HG03558 (cell line): ENCODE results near the gene KIDINS220.

Experiments used
- ATAC-seq: cut with Tn5 transposase; IDR thresholded peaks from one replicate; pipeline ENCODE4 v1.9.1; 2021; ENCODE audit warnings: moderate number of reproducible peaks; ENCODE audit not compliant: unreplicated experiment; ENCODE audit errors: extremely low read depth

KIDINS220 gene

DNA sequence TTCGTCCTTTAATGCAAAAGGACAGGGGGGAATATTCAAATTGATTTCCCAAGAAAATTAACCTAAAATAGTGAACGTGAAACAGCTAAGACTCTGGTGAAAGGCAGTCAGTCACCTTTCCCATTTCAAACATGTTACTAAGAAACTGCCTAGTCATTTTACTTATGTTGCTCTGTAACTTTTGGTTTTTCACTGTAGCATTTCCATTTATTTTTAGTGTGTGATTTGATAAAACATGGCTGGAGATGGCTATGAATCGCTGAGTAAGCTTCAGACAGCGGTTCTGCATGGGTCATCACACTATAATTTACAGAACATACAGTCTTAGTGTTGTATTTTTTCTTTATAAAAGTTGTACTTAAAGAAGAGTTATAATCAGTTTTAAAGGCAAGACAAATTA lies 16.0 kb upstream of the KIDINS220 start:
- no peak for ATAC-seq

DNA sequence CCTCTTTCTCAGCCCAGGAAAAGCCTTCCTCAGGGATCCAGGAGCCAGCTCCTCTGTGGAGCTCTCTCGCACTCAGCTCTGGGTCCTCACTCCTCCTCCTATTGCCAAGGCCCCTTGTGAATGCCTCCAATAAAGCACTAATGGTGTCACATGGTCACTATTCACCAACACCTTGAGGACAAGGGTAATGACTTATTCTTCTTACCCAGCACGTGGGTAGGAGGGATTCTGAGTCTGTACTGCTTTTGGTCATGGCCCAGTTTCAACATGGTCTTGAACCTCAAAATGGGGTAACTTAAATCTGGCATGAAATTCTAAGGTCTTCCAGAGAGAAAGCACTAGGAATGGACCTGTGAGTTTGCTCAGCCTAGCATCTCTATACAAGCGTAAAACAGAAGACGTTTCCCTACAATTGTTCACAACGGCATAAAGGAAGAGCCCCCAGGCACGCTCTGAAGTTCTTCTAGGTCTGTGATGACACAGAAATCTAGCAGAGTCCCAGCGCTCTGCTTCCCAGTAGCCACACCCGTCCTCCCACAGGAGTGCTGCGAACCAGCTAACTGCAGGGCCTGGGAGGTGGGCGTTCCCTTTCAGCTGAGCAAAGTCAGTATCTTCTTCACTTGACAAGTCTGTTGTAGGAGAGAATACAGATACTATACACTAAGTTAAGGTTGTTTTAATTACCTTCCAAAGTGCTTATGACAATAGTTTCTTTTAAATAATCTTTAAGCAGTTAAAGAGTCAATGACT lies 14.6 kb upstream of the KIDINS220 start:
- ATAC-seq, result no peak

DNA sequence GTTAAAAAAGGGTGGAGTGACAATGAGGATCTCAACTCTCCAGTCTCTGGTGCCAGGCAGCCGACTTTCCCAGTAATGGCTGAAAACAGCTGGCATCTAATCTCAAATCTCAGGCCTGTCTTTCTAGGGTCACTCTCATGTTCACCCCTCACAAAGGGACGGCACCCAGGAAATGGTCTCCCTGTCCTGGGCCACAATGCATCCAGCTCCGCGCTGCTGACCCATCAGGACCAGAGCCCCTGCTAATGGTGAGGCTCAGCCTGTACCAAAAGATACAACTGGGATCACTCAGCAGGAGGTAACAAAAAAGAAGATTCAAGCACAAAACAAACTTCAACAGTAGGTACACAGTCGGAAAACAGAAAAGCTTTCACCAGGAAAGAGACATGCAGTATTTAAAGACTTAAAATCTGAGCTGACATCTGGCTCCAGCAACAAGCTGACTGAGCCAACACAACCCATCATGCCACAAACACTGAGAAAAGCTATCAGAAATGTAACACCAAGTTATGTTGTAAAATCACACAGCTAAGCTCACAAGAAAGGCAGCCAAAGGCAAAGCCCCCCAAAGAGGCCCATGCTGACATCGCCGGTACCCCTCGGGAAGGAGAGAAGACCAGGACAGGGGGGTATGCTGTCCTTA lies 13.6 kb upstream of the KIDINS220 start:
- no peak for ATAC-seq

DNA sequence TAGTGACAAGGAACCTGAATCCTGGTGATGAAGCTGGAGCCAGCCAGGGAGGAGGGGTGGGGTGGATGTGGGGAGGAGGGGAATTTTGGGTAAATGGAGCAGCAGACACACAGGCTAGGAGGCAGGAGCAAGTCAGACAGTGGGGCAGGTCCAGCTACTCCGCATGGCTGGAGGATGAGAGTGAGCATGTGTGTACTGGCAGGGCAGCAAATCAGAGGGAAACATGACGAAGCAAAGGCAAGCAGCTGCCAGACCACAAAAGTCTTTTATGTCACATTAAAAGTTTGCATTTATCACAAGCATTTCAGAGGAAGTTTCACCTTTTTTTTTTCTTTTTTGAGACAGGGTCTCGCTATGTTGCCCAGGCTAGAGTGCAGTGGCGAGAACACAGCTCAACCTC lies 11.9 kb upstream of the KIDINS220 start:
- ATAC-seq, result no peak

DNA sequence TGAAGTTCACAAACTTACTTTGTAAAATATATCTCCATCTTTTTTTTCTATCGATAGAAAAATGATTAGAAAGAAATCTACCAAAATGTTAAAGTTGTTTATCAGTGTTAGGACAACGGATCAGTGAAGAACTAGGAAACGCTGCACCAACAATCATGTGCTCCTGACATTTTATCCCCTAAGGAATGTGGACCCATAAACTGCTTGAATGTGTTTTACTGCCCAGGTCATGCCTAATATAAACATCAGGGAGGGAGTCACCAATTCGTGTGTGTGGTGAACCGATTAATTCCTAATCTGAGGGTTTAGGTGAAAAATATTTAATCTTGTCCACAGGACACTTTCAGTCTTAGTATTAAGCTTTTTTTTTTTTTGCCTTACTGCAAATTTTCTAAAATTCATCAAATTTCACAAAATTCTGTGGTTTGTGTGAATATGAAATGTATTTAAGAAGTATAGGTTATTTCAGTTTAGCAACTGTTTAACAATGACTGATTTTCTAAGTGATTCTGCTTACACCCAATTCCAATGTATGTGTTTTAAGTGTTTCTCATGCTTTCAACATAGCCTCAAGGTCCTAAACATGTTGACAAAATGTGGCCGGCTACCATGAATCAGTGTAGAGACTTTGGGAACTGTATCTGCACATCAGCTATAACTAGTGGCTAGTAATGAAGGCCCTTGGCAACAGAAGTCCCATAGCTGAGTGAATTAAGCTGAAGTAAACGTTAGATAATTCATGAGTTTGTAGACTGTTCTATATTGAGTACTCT lies 11.1 kb upstream of the KIDINS220 start:
- no peak for ATAC-seq

DNA sequence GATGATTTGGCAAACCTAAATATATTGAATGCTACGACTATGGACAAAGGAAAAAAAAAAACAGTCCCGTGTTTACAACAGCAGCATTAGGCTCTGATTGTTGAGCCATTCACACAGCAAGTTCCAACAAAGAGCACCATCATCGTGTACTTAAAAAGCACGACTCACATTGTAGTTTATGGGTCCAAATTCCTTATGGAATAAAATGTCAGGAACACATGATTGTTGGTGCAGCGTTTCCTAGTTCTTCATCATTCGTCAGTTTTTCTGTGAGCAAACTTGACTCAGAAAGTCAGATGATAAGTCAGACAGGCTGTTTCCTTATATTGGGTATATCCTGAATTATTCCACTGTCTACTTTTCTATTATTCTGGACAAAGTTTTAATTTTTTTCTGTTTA lies 10.0 kb upstream of the KIDINS220 start:
- ATAC-seq, result no peak

DNA sequence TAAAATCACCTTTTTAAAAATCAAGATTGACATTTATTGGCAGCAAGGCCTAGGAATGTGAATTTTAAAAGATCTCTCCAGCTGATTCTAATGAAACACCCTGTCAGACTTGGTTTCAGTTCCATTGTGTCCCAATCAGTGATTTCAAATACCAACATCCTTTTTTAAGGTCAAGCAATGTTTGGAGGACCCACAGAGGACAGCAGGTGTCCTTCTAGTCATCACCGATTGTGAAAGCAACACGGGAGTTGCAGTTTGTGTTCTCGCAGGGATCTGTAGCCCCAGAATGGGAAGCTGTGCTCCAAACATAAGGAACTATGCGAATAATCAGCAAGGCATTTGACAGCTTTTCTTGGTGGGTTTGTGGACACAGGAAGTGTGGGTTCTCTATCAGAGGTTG lies 4.5 kb upstream of the KIDINS220 start:
- ATAC-seq, result no peak

DNA sequence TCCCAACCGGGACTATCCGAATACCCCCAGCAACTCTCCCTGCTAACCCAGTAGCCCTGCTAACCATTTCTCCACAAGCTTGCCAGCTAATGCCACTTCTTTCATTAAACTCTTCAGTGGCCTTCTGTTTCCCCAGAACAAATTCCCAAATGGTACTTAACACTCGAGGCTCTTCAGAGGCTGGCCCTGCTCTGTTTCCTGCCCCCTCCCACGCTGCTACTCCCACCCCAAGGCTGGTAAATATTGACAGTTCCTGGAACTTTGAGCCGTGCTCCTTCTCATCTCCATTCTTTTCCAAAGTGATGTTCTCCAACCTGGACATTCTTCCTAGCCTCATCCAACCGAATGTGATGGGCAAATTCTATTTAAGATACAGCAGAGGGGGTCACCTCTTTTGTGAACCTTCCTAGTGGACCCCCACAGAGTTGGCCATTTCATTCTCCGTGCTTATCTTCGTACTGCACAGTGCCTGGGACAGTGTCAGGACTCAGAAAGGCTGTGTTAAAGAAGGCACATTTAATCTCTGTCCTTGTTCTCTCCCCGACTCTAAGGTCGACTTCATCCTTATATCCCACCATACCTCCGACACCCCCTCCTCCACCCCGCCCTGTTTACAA lies 3.2 kb upstream of the KIDINS220 start:
- no peak for ATAC-seq

DNA sequence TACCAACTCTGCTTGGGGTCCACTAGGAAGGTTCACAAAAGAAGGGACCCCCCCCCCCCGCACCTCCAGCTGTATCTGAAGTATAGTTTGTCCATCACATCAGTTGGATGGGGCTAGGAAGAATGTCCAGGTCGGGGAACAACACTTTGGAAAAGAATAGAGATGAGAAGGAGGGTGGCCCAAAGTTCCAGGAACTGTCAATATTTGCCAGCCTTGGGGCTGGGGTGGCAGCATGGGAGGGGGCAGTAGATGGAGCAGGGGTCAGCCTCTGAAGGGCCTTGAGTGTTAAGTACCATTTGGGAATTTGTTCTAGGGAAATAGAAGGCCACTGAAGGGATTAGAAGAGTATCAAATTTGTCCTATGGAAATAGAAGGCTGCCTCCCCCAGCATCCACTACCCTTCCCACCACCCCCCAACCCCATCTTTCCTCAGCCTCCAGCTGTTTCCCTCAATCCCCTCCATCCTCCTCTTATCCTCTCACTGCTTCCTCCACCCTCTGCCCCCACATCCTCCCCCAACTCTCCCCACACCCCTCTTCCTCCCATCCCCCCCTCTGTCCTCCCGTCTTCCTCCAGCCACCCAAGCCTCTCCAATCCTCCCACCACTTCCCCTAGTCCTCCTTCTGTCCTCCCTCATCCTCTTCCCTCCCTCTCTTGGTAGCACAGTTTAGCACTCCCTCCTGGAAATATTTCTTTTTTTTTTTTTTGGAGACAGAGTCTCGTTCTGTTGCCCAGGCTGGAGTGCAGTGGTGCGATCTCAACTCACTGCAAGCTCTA lies 2.0 kb upstream of the KIDINS220 start:
- no peak for ATAC-seq

DNA sequence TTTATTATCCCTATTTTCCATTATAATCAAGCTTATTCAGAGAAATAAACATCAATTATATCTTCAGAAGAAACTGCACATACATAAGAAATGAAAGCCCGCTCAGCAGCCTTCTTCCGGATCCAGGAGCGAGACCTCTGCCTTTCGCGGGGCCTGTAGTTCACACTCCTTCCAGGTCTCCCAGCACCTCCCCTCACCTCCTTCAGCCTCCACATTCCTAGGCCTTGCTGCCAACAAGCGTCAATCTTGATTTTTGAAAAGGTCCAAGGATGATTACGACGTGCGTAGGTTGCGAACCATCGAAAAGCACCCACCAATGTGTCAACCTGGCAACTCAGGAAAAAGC lies 355 bp upstream of the KIDINS220 start:
- ATAC-seq, result no peak

DNA sequence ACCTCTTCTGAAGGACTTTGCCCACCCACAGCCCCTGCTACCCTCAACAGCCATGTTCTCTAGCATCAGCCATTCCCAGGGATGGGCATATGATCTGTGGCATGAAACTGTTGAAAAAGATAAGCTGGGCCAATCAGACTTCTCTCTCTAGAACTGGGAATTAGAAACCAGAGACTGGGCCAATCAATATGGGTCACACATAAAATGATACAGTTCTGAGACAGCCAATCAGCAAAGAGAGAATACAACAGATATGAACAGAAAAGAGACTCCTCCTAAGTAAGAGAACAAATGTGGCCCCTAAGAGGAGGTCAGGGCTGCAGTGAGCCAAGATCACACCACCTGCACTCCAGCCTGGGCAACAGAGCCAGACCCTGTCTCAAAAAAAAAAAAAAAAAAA lies 2.1 kb downstream of the KIDINS220 start:
- ATAC-seq, result no peak

DNA sequence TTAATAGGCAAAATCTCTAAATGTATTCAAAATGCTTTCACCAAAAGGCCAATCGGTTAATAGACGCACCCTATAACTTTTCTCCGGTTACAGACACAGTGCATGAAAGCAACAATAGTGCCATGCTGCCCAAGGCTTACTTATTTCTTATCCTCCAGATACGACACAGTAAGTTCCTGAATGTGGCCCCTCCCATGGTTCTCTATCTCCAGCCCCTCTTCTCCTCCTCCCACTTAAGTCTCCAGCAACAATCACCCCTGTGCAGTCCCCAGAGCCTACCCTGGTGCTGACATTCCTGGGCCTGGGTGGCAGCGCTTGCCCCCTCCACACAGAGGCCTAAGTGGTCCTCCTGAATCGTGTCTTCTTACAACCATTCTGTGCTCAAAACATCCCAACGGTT lies 3.6 kb downstream of the KIDINS220 start:
- no peak for ATAC-seq

DNA sequence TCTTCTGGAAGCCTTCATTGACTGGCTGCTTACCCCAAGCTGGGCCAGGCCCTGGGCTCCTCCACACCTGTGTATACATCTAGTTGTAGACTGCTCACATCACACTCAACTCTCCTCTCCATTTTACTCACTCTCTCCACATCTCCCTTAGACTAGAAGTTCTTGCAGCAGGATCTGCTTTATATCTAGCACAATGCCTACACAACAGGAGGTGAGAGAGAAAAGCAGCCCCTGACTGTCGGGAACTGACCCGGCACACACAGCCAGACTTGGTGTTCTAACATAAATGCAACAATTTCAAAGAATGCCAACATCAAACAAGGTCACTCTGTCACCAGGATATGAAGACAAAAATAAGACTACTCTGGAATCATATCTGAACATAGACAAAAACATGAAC lies 5.9 kb downstream of the KIDINS220 start:
- ATAC-seq, result no peak

DNA sequence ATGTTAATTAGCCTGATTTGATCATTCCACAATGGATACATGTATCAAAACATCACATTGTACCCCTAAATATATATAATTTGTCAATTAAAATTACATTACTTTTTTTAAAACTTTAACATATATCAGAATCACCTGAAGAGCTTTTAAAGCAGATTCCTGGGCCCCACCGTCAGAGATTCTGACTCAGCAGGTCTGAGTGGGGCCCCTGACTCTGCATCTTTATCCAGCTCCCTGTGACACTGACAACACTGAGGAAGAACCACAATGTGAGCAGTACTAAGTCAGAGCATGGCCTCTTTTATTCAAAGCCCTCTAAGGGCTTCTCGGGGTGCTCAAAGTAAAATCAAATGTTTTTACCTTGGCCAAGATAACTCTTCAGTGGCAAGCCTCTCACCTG lies 9.7 kb downstream of the KIDINS220 start:
- no peak for ATAC-seq

DNA sequence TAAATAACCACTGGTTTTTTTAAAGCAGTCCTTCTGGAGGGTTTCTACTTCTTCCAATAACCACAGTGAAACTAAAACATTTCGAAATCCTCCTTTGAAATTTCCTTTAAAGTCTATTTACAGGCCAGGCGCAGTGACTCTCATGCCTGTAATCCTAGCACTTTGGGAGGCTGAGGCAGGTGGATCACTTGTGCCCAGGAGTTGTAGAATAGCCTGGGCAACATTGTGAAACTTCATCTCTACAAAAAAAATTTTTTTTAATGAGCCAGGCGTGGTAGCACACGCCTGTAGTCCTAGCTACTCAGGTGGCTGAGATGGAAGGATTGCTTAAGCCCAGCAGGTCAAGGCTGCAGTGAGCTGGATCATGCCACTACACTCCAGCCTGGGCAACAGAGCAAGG lies 15.2 kb downstream of the KIDINS220 start:
- ATAC-seq, result no peak

DNA sequence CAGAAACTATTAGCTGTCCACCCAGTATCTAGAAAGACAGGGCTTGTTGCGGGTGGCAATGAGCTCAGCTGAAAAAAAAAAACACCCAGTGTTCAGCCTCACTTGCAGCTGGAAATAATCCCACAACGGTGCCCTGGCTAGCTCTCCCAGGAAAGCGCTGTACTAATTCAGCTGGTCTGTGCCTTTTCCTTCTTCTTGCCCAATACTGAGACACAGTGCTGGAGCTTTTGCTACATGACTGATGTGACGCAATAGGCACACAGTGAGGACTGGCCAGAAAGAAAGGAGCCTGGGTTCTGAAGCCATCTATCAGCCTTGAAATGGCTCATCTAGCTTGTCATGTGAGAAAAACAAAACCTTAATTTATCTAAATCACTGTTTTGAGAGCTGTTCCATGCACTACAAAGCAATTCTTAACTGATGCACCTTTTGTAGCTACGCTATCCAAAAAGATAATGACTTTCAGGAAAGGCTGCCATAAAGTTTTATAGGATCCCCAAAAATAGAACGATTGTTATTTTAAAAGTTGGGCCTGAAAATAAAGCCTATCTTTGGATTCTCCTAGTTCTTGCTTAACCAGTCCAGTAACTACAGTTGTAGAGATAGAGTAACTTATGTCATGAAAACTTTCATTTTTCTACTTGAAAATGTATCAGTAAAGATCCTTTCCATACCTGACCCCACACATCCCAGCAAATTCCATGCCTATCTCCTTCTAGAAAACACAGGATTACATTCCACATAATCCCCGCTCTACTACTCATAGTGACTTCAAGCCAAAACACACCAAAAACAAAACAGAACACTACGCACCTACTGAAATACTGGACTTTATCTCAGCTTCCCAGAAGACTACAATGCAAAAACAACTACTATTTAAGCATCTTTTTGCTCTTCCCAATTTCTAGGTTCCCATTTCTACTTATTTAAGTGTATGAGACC lies 15.9 kb downstream of the KIDINS220 start:
- ATAC-seq, result no peak

DNA sequence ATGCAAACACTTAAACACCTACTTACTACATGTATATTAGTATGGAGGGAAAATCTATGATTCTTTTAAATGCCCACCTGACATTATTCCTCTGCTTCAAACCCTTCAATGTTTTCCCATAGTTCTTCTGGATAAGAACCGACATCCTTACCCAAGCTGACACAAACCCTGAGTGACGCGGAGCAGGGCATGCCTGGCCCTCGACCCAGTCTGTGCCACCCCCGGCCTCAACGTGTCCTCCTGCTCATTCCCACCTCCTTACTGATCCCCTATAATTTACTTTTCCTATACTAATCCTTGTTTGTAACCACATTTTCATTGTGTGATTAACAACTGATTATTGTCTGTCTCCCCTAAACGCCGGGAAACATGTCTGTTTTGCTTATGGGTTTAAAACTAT lies 17.5 kb downstream of the KIDINS220 start:
- ATAC-seq, result no peak

DNA sequence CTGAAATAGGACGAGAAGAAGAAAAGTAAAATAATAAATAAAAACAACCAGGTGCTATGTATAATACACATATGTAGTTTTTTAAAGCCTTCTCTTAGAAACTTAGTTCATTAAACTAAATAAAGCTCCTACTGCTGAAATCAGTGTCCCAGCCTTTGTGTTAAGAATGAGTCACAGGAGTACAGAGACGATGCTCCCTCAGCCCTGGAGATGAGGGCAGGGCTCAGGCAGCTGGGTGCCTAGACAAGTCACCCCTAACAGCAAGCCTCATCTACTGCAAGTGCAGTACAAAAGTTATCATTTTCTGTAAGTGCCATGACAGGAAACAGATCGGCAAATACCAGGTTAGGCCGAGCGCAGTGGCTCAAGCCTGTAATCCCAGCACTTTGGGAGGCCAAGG lies 18.2 kb downstream of the KIDINS220 start:
- ATAC-seq, result no peak

DNA sequence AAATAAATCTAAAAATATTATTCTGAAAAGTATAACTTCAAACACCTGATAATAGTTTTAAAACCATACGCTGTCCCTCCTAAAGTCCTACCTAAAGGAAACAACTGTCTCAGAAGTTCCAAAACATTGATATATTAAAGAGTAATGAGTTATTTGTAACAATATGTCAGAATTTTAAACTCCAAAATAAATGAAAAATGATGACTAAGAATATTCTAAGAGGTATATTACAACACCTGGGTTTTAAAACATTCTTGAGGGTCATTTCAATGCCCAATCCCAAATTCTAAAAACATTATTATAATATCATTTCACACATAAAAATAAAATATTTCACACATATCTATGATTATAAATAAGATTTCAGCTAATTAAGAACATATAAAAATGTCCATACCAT lies 20.2 kb downstream of the KIDINS220 start:
- no peak for ATAC-seq
